NCI-H2196 (cell line): Measurements from ENCODE around the gene MRPL30.
"Not testable (repeated sequence)": the region's sequence is repeated elsewhere in the genome, so short reads cannot be mapped to it uniquely, and the experiment has no call there.

ENCODE experiments used
- DNase-seq: peaks from one replicate; lab custom pipeline; 2025; ENCODE audit not compliant: unreplicated experiment; lab: John Stamatoyannopoulos, UW

The MRPL30 gene

DNA sequence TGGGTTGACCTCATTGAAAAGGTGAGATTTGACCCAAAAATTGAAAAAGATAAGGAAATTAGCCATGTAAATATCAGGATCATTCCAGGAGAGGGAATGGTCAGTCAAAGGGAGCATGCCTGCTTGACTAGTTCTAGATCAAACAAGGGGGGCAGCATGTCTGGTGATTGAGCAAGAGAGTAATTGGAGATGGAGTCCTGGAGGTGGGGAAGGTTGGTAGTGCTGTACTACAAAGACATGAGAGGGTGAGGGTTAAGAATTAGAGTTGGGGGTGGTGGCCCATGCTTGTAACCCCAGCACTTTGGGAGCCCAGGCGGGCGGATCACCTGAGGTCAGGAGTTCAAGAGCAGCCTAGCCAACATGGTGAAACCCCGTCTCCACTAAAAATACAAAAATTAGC, 2.0 kb downstream of the MRPL30 start:
- DNase-seq, result peak; percentile 8

GRCh38 chr2:99184811-99185210, 3.8 kb downstream of the MRPL30 start:
- no peak for DNase-seq

- DNase-seq, result no peak
Measured at GRCh38 chr2:99187011-99187410, 6.0 kb downstream of the MRPL30 start.

GRCh38 chr2:99188357-99188756, 7.4 kb downstream of the MRPL30 start:
- DNase-seq, result no peak

- DNase-seq, result no peak
Measured at GRCh38 chr2:99190548-99190947, 9.6 kb downstream of the MRPL30 start.

DNA sequence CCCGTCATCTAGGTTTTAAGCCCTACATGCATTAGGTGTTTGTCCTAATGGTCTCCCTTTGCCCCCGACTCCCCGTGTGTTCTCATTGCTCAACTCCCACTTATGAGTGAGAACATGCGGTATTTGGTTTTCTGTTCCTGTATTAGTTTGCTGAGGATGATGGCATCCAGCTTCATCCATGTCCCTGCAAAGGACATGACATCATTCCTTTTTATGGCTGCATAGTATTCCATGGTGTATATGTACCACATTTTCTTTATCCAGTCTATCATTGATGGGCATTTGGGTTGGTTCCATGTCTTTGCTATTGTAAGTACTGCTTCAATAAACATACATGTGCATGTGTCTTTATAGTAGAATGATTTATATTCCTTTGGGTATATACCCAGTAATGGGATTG, 11.4 kb downstream of the MRPL30 start:
- not testable (repeated sequence) for DNase-seq

GRCh38 chr2:99198103-99198841, 17.3 kb downstream of the MRPL30 start:
- no peak for DNase-seq

- DNase-seq, result no peak
Measured at GRCh38 chr2:99200076-99200800, 19.3 kb downstream of the MRPL30 start.

DNA sequence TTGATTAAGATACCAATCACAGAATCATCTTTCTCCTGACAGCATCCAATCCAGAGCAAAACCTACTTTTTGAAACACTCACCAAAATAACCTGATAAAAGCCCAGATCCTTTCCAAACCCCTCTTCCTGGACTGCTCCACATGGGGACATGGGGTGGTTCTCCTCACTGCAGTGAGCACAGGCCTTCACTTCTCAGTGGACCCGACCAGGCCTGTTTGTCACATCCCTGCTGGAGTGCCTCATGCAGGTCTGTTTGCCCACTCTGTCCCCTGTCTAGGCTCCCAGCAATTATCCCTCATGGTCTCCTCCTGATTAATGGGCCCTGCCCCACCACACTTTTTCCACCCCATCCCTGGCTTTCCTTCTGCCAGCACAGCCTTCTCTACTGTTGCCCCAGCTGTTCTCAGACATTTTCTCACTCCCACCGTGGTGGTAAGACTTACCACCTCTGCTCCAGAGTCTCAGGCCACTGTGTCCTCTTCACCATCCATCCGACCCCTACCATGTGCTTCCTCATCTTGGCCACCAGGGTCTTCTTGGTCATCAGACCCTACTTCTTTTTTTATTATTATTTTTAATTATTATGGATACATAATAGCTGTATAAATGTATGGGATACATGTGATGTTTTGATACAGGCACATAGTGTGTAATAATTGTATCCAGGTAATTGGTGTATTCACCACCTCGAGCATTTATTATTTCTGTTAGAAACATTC, 21.1 kb downstream of the MRPL30 start:
- DNase-seq, result no peak

DNA sequence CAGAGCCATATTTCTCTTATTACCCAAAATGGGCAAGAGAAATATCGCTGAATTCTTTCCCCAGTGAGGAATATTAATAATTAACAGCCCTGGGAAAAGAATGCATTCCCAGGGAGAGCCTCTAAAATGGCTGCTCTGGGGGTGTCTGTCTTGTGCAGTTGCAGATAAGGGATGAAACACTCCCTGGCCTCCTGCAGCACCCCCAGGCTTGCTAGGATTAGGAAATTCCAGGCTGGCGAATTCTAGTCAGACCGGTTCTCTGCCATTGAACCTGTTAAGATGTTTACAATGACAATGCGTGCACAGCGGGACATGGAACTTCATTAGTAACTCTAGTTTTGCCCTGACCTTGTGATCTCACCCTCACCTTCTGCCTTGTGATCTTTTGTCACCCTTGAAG, 24.5 kb downstream of the MRPL30 start:
- no peak for DNase-seq

DNA sequence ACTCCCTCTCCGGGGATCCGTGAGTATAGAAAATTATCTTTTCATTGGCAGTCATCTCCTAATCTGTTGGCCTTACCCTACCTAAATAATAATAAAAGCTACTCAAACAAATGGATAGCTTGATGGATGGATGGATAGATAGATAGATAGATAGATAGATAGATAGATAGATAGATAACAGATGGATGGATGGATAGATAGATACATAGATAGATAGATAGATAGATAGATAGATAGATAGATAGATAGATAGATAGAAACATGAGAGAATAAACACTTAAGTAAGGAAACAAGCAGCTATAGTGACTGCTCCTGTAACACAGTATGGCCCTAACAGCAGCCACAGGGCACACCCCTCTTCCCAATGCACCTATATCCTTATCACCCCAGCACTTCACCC, 35.1 kb downstream of the MRPL30 start:
- DNase-seq, result no peak

GRCh38 chr2:99217929-99218501, 37.0 kb downstream of the MRPL30 start:
- no peak for DNase-seq

DNA sequence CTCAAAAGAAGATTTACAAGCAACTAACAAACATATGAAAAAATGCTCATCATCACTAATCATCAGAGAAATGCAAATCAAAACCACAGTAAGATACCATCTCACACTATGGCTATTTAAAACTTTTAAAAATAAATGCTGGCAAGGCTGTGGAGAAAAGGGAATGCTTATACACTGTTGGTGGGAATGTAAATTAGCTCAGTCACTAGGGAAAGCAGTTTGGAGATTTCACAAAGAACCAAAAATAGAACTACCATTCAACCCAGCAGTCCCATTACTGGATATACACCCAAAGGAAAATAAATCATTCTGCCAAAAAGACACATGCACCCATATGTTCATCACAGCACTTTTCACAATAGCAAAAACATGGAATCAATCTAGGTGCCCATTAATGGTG, 52.2 kb downstream of the MRPL30 start:
- not testable (repeated sequence) for DNase-seq

GRCh38 chr2:99238599-99238998, 57.6 kb downstream of the MRPL30 start:
- no peak for DNase-seq

DNA sequence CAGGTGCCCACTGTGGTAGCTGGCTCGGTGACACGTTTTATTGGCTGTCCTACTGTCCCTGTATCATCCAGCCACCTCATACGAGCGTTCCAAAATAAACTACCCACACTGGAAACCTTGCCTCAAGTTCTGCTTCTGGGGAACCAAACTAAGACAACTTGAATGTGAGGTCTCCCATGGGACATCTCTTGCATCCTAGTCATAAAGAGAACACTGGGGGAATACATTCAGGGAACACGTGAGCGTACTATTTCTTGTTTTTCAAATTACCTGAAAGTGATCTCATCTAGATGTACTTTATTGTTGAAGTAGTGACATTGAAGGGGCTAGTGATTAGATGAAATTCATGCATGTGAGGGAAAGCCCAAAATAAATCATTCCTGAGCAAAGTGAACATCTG, 59.4 kb downstream of the MRPL30 start:
- DNase-seq, result no peak

- DNase-seq, result no peak
Measured at GRCh38 chr2:99242151-99242550, 61.2 kb downstream of the MRPL30 start.
